Ovary (tissue), 9 donors: ENCODE measurements around the gene BRSK2. TPM values are rescaled to one million over a fixed set of nuclear protein-coding genes. Genes with fewer than 3 reads are reported as not detected.

Experiments used
- DNase-seq, 5 donors: peaks; one replicate each; pipeline ENCODE4 v3.0.0-alpha.2; 2019 to 2020
- H3K27ac ChIP-seq, 2 donors: fragments of 200-600 bp; one replicate each; pipeline versions ENCODE4 v1.5.1 to v1.8.0; 2019 to 2022
- H3K27me3 ChIP-seq: fragments of 200-600 bp; one replicate; pipeline ENCODE4 v1.8.0; 2022
- H3K36me3 ChIP-seq: fragments of 200-600 bp; sonication (generic); one replicate; pipeline ENCODE4 v1.5.1; 2019
- H3K4me1 ChIP-seq: one replicate; pipeline ENCODE4 v1.8.1; 2013; ENCODE audit warnings: mild to moderate bottlenecking, moderate library complexity; ENCODE audit not compliant: insufficient read depth
- H3K4me3 ChIP-seq: fragments of 200-600 bp; sonication (generic); one replicate; pipeline ENCODE4 v1.5.1; 2017
- H3K9me3 ChIP-seq, 2 donors: fragments of 200-600 bp in 1 of 2; sonication (generic) in 1 of 2; one replicate each; pipeline versions ENCODE4 v1.5.1 to v1.8.1; 2013 to 2019; ENCODE audit warnings: mild to moderate bottlenecking in 1 of 2, moderate library complexity in 1 of 2
- CTCF ChIP-seq, 3 donors: fragments of 450-650 bp in 2 of 3; fragments of 200-600 bp in 1 of 3; IDR thresholded peaks; one replicate each; pipeline versions ENCODE4 v1.5.1 to v1.8.0; 2016 to 2022; ENCODE audit warnings: antibody characterized with exemption in 3 of 3, mild to moderate bottlenecking in 1 of 3
- EP300 ChIP-seq: sonication (generic); formaldehyde crosslinking; IDR thresholded peaks from one replicate; pipeline ENCODE4 v1.6.1; 2017; ENCODE audit warnings: antibody characterized with exemption
- POLR2A ChIP-seq: fragments of 450-650 bp; IDR thresholded peaks from one replicate; pipeline ENCODE4 v1.6.1; 2017; ENCODE audit warnings: antibody characterized with exemption, mild to moderate bottlenecking, moderate library complexity
- WGBS, 3 donors: extraction: QIAGEN DNeasy Blood & Tissue Kit in 1 of 3; methylation state at CpG; one replicate each; pipeline versions ENCODE4 v1.1.5 to v1.1.7; 2013 to 2017; 5-methylcytosine and 5-hydroxymethylcytosine counted together
- intact Hi-C, 4 donors: fragments of 100-400 bp; cut with DNase I; formaldehyde crosslinking; loops; one replicate each; pipeline versions ENCODE4 v1.11.0 to v1.15.1; 2022 to 2023
- polyA plus RNA-seq, 2 donors: library from polyadenylated mRNA; stranded (reverse); fragments of 200-250 nt in 1 of 2; fragments of 350-450 nt in 1 of 2; fragmentation: Illumina TruSeq in 1 of 2; extraction: RNeasy Lipid Tissue Mini Kit (QIAGEN cat#74804) in 1 of 2; gene quantifications; one replicate each; pipeline ENCODE4 v1.2.3, GENCODE V29; 2013 to 2014
- total RNA-seq, 7 donors: library from RNA; depleted of rRNA in 2 of 7; stranded (reverse); fragments of >200 nt in 2 of 7; fragmentation: NEBNext Ultra II Directional in 3 of 7; extraction: Animal tissue kit (Norgen Biotek cat#: 25700) in 3 of 7; gene quantifications; one replicate each; pipeline versions ENCODE4 v1.1.0 to v1.2.4, GENCODE V29; 2016 to 2023
- donor health status: DM: no; HTN: no; CAD: no; lungs with moderate emphysema.
- donor health status: DM: no; HTN: no; CAD: no.
- donor health status: Bipolar disorder and iron deficiency.
- donor health status: DM: yes; HTN: yes; CAD: no.
- donor health status: DM: no; HTN: no; CAD: no.
- donor health status: DM: yes; HTN: yes; CAD: no.

The BRSK2 gene
- total and polyA plus RNA-seq, 9 donors = 0.22 to 1.5 (median 0.52) TPM

GRCh38 chr11:1437500-1437899 lies 47.8 kb downstream of the BRSK2 start:
- intact Hi-C loops = no loop called here
- H3K27me3 ChIP-seq = no peaks in the 10 kb centered on the region
- WGBS, 3 donors = 13 to 18% (median 15%) methylated on average over 6 of the region's 6 CpGs

GRCh38 chr11:1438261-1438966 lies 48.7 kb downstream of the BRSK2 start:
- H3K4me1 ChIP-seq = peaks cover 5% of the 10 kb centered on the region
- intact Hi-C loops = no loop called here
- no peak for DNase-seq
- no peaks in the 10 kb centered on the region for H3K9me3 ChIP-seq
- H3K27me3 ChIP-seq = no peaks in the 10 kb centered on the region
- H3K27ac ChIP-seq = no peak overlapping the region
- H3K4me3 ChIP-seq = no peak overlapping the region
- no peaks in the 10 kb centered on the region for H3K36me3 ChIP-seq
- WGBS, 3 donors = 27 to 41% (median 39%) methylated on average over 17 to 19 of the region's 19 CpGs
- no peak for TF ChIP-seq EP300
- no peak for TF ChIP-seq POLR2A
- TF ChIP-seq CTCF (IDR thresholded peaks at IDR 0.05) = no peak

More at GRCh38 chr11:1437500-1437899, 47.8 kb downstream of the BRSK2 start:
- H3K4me3 ChIP-seq = no peak overlapping the region
- peak in 1 of 5 donors; percentile 78 for DNase-seq
- peaks cover 5% of the 10 kb centered on the region for H3K4me1 ChIP-seq
- no peaks in the 10 kb centered on the region for H3K36me3 ChIP-seq
- H3K9me3 ChIP-seq = no peaks in the 10 kb centered on the region
- no peak overlapping the region for H3K27ac ChIP-seq
- TF ChIP-seq CTCF (IDR thresholded peaks at IDR 0.05) (no peak), EP300 (no peak), POLR2A (no peak)

GRCh38 chr11:1438967-1439330 lies 49.2 kb downstream of the BRSK2 start:
- no peak for DNase-seq
- no peak for TF ChIP-seq EP300
- WGBS, 3 donors = 54 to 66% (median 59%) methylated on average over 11 of the region's 11 CpGs
- Histone ChIP-seq H3K9me3 (no peaks in the 10 kb centered on the region), H3K4me3 (no peak overlapping the region), H3K36me3 (no peaks in the 10 kb centered on the region), H3K27me3 (no peaks in the 10 kb centered on the region), H3K4me1 (peaks cover 5% of the 10 kb centered on the region), H3K27ac (no peak overlapping the region)
- intact Hi-C loops = no loop called here

GRCh38 chr11:1439341-1439740 lies 49.6 kb downstream of the BRSK2 start:
- 67 to 82% (median 75%) methylated on average over 6 to 11 of the region's 11 CpGs for WGBS, 3 donors
- H3K4me3 ChIP-seq = no peak overlapping the region
- intact Hi-C loops = no loop called here
- H3K4me1 ChIP-seq = peaks cover 5% of the 10 kb centered on the region
- H3K9me3 ChIP-seq = no peaks in the 10 kb centered on the region
- no peaks in the 10 kb centered on the region for H3K27me3 ChIP-seq
- no peak for DNase-seq
- H3K36me3 ChIP-seq = no peaks in the 10 kb centered on the region
- H3K27ac ChIP-seq = no peak overlapping the region
- TF ChIP-seq CTCF (IDR thresholded peaks at IDR 0.05) = no peak

GRCh38 chr11:1440066-1440465 lies 50.3 kb downstream of the BRSK2 start:
- H3K27me3 ChIP-seq = no peaks in the 10 kb centered on the region
- DNase-seq = no peak
- no peak overlapping the region for H3K4me3 ChIP-seq
- no peaks in the 10 kb centered on the region for H3K36me3 ChIP-seq
- H3K9me3 ChIP-seq = no peaks in the 10 kb centered on the region
- H3K27ac ChIP-seq = no peak overlapping the region
- WGBS, 3 donors = 73 to 79% (median 76%) methylated on average over 10 to 11 of the region's 11 CpGs
- peaks cover 5% of the 10 kb centered on the region for H3K4me1 ChIP-seq
- TF ChIP-seq CTCF (IDR thresholded peaks at IDR 0.05) (no peak), POLR2A (no peak), EP300 (no peak)
- intact Hi-C loops = no loop called here
